ENCODE data around the gene SLC2A9. TPM values are rescaled to one million over a fixed set of nuclear protein-coding genes. Genes with fewer than 3 reads are reported as not detected.

Gene SLC2A9
- total RNA-seq, 1 donor from 2014 or later: 25.2 TPM

DNA sequence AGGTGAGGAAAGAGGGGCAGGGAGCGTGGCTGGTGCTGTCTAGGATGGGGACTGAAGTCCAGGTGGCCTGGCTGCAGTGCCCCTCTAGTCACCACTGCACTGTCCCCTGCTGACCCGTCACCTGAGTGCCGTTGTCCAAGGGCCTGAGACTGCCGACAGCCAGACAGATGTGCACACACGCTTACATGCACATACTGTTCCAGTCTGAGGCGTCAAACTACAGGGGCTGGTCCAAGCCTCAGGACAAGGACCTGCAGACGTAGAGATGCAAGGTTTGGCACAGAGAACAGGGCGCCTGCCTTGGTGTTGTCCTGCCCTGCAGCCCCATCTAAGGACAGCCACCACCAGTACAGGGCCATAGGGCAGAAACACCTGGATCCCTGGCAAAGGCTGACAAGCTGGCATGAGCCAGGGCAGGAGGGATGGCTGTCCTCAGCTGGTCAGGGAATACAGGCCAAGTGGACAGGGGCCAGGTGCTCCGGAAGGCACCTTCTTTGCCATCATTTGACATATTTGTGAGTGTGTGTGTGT is 1.7 kb downstream of the SLC2A9 start:
- H3K9me3 ChIP-seq: no peaks in the 10 kb centered on the region
- intact Hi-C loops (cut with DNase I): loop anchor here (10.0 kb wide), 1 partner anchor 255 kb away; no protein-coding TSS in a partner anchor
- ATAC-seq (peak; percentile 1 to 13), DNase-seq (no peak)
- H3K4me3 ChIP-seq: peak overlapping the region; percentile 58
- no peaks in the 10 kb centered on the region for H3K27me3 ChIP-seq (ENCODE audit: low read depth)
- peak overlapping the region; percentile 90 for H3K27ac ChIP-seq
- TF ChIP-seq, protein P1, sequence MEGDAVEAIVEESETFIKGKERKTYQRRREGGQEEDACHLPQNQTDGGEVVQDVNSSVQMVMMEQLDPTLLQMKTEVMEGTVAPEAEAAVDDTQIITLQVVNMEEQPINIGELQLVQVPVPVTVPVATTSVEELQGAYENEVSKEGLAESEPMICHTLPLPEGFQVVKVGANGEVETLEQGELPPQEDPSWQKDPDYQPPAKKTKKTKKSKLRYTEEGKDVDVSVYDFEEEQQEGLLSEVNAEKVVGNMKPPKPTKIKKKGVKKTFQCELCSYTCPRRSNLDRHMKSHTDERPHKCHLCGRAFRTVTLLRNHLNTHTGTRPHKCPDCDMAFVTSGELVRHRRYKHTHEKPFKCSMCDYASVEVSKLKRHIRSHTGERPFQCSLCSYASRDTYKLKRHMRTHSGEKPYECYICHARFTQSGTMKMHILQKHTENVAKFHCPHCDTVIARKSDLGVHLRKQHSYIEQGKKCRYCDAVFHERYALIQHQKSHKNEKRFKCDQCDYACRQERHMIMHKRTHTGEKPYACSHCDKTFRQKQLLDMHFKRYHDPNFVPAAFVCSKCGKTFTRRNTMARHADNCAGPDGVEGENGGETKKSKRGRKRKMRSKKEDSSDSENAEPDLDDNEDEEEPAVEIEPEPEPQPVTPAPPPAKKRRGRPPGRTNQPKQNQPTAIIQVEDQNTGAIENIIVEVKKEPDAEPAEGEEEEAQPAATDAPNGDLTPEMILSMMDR (IDR thresholded peaks at IDR 0.05): no peak
- H3K4me1 ChIP-seq: peaks cover 47% of the 10 kb centered on the region
- no peaks in the 10 kb centered on the region for H3K36me3 ChIP-seq

DNA sequence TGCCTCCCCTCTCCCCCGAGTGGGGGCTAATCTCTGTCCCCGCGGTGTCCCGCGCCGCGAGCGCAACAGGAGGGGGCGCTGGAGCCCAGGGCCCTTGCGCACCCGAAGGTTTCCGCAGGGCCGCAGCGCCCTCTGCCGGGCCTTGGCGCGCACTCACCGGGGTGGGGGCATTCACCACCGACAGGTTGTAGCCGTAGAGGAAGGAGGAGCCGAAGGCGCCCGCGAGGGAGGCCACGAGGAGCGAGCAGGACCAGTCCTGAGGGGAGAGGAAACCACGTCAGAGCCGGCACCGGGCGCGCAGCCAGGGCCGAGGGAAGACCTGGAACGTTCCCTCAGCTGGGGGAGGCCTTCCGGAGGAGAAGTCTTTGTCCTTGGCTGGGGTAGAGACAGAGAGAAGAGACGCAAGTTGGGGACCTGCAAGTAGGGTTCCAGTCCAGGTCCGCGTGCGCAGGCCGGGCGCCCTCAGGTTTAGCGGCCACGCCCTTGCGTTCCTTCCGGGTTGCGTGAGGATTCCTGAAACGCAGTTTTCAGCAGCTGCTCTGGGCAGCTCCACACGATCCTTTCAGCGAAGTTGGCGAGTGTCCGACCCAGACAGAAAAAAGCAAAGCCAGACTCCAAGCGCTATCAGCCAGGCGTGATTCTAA is 2.4 kb downstream of the SLC2A9 start:
- Histone ChIP-seq H3K27me3 (ENCODE audit: low read depth) (no peaks in the 10 kb centered on the region), H3K4me1 (peaks cover 41% of the 10 kb centered on the region), H3K9me3 (no peaks in the 10 kb centered on the region), H3K27ac (peak overlapping the region; percentile 90), H3K36me3 (no peaks in the 10 kb centered on the region), H3K4me3 (peak overlapping the region; percentile 58)
- DNase-seq (peak; percentile 98), ATAC-seq (peak; percentile 98 to 99)
- intact Hi-C loops (cut with DNase I): loop anchor here (10.0 kb wide), 1 partner anchor 254 kb away; no protein-coding TSS in a partner anchor
- TF ChIP-seq, protein P1 (IDR thresholded peaks at IDR 0.05): peak; percentile 97

DNA sequence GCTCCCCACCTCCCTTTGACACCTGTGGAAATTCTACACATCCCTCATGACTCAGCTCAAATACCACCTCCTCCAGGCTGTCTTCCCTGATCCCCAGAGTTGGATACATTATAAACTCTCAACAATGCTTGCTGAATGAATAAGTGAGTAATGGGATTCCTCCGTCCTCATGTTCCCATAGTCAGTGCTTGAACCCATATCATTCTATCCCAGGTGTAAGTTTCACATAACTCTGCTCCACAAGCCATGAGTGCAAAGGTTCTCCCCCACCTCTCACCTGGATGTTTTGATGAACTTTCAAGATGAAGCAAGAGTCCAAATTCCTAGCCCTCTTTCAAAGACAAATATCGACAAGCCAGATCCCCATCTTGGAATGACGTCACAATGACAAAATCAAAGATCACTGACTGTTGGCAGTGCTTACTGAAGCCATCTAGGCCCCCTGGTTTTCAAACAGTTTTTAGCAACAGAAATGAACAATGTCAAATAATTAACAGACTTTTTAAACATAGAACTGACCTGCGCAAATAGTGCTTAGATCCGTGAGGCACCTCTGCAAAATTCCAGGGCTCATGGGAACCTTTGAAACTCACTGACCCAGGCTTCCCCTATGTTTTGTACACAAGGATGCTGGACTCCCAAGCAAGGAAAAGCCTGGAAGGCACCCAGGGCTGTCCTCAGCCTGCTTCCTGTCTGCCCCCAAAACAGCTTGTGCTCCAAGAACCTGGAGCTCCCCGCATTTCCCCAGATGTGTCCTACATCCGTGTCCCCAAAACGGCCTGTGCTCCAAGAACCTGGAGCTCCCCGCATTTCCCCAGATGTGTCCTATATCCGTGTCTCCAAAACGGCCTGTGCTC is 4.0 kb downstream of the SLC2A9 start:
- no peak overlapping the region for H3K4me3 ChIP-seq

DNA sequence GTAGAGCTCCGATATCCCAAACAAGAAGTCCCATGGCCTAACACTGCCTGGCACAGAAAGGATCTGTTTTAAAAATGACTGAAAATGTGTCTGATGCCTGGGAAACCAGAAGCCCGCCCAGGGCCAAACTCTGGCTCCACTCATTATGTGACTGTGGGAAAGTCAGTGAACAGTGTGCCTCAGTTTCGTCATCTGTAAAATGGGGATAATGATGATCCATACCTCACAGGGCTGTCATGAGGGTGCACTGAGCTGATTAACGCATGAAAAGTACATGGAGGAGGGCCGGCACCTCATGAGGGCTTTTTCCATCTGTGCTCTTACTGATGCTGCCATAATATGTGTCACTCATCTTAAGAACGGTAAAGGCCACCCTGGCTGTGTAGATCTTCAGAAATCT is 5.1 kb downstream of the SLC2A9 start:
- intact Hi-C loops (cut with DNase I): loop anchor here (10.0 kb wide), 1 partner anchor 251 kb away; no protein-coding TSS in a partner anchor
- no peaks in the 10 kb centered on the region for H3K36me3 ChIP-seq
- TF ChIP-seq, protein P1 (IDR thresholded peaks at IDR 0.05): no peak

More for the DNA sequence above, 4.0 kb downstream of the SLC2A9 start:
- Histone ChIP-seq H3K36me3 (no peaks in the 10 kb centered on the region), H3K27me3 (ENCODE audit: low read depth) (no peaks in the 10 kb centered on the region), H3K9me3 (no peaks in the 10 kb centered on the region), H3K4me1 (peaks cover 27% of the 10 kb centered on the region), H3K27ac (no peak overlapping the region)
- ATAC-seq (no peak), DNase-seq (no peak)
- intact Hi-C loops (cut with DNase I): loop anchor here (10.0 kb wide), 1 partner anchor 252 kb away; no protein-coding TSS in a partner anchor
- TF ChIP-seq, protein P1 (IDR thresholded peaks at IDR 0.05): no peak

DNA sequence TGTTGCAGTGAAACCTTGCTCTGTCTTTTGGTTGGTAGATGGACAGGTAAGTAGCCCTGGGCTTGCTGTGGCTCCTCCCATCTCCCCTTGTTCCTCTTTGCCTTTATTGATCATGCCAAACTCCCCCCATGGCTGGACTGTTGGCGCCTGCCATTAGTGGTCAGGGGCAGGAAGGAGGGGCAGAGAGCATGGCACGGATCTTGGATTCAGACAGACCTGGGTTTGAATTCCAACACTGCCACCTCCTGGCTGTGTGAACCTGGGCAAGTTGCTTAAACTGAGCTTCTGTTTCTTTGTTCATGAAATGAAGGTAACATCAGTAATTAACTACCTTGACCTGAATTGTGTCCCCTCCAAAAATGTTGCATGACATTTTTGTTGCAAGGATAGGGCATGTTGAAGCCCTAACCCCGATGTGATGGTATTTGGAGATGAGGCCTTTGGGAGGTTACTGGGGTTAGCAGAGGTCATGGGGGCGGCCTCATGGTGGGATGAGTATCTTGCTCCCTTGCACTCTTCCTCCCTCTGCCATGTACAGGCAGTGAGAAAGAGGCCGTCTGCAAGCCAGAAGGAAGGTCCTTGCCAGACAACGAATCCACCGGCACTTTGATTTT is 6.0 kb downstream of the SLC2A9 start:
- no peak for ATAC-seq
- H3K27ac ChIP-seq: no peak overlapping the region

More for the DNA sequence above, 5.1 kb downstream of the SLC2A9 start:
- no peaks in the 10 kb centered on the region for H3K9me3 ChIP-seq
- no peaks in the 10 kb centered on the region for H3K27me3 ChIP-seq (ENCODE audit: low read depth)
- no peak overlapping the region for H3K27ac ChIP-seq
- peaks cover 16% of the 10 kb centered on the region for H3K4me1 ChIP-seq
- H3K4me3 ChIP-seq: no peak overlapping the region
- DNase-seq: no peak
- ATAC-seq: no peak

More for the DNA sequence above, 6.0 kb downstream of the SLC2A9 start:
- no peak overlapping the region for H3K4me3 ChIP-seq
- H3K9me3 ChIP-seq: no peaks in the 10 kb centered on the region
- H3K4me1 ChIP-seq: peaks cover 15% of the 10 kb centered on the region
- no peaks in the 10 kb centered on the region for H3K27me3 ChIP-seq (ENCODE audit: low read depth)
- no peak for DNase-seq
- H3K36me3 ChIP-seq: no peaks in the 10 kb centered on the region
- intact Hi-C loops (cut with DNase I): loop anchor here (10.0 kb wide), 1 partner anchor 250 kb away; no protein-coding TSS in a partner anchor
- TF ChIP-seq, protein P1 (IDR thresholded peaks at IDR 0.05): peak; percentile 52

Measured in lower lobe of right lung (tissue), 2 donors.